ENCODE data around the gene CALML4.

Gene CALML4

GRCh38 chr15:68232937-68233336 is 27.8 kb upstream of the CALML4 start:
- Histone ChIP-seq H3K9me3 (ENCODE audit: severe bottlenecking) (no peaks in the 10 kb centered on the region), H3K36me3 (ENCODE audit: low read depth) (no peaks in the 10 kb centered on the region), H3K27me3 (ENCODE audit: insufficient read depth, poor library complexity, severe bottlenecking) (no peaks in the 10 kb centered on the region), H3K4me3 (ENCODE audit: severe bottlenecking) (no peak overlapping the region), H3K27ac (ENCODE audit: poor library complexity, severe bottlenecking) (no peak overlapping the region), H3K4me1 (ENCODE audit: insufficient read depth, poor library complexity, severe bottlenecking) (no peaks in the 10 kb centered on the region)
- no peak for DNase-seq (ENCODE audit: low spot score)
- no peak for ATAC-seq (ENCODE audit: low read depth)
- TF ChIP-seq CTCF (IDR thresholded peaks at IDR 0.05; ENCODE audit: poor library complexity, severe bottlenecking): no peak

- no peaks in the 10 kb centered on the region for H3K9me3 ChIP-seq (ENCODE audit: severe bottlenecking)
- peak; percentile 33 for DNase-seq (ENCODE audit: low spot score)
- H3K4me3 ChIP-seq (ENCODE audit: severe bottlenecking): no peak overlapping the region
- no peak for TF ChIP-seq CTCF (IDR thresholded peaks at IDR 0.05; ENCODE audit: poor library complexity, severe bottlenecking)
- no peak overlapping the region for H3K27ac ChIP-seq (ENCODE audit: poor library complexity, severe bottlenecking)
- H3K36me3 ChIP-seq (ENCODE audit: low read depth): no peaks in the 10 kb centered on the region
- H3K27me3 ChIP-seq (ENCODE audit: insufficient read depth, poor library complexity, severe bottlenecking): no peaks in the 10 kb centered on the region
- H3K4me1 ChIP-seq (ENCODE audit: insufficient read depth, poor library complexity, severe bottlenecking): no peaks in the 10 kb centered on the region
- ATAC-seq (ENCODE audit: low read depth): no peak
Measured at GRCh38 chr15:68232449-68232848, 27.3 kb upstream of the CALML4 start.

- Histone ChIP-seq H3K27me3 (ENCODE audit: insufficient read depth, poor library complexity, severe bottlenecking) (no peaks in the 10 kb centered on the region), H3K9me3 (ENCODE audit: severe bottlenecking) (no peaks in the 10 kb centered on the region), H3K4me1 (ENCODE audit: insufficient read depth, poor library complexity, severe bottlenecking) (no peaks in the 10 kb centered on the region), H3K4me3 (ENCODE audit: severe bottlenecking) (no peak overlapping the region), H3K27ac (ENCODE audit: poor library complexity, severe bottlenecking) (no peak overlapping the region), H3K36me3 (ENCODE audit: low read depth) (no peaks in the 10 kb centered on the region)
- peak; percentile 41 for DNase-seq (ENCODE audit: low spot score)
- no peak for TF ChIP-seq CTCF (IDR thresholded peaks at IDR 0.05; ENCODE audit: poor library complexity, severe bottlenecking)
- no peak for ATAC-seq (ENCODE audit: low read depth)
Measured at GRCh38 chr15:68231102-68231818, 26.1 kb upstream of the CALML4 start.

GRCh38 chr15:68230157-68231100 is 25.3 kb upstream of the CALML4 start:
- Histone ChIP-seq H3K27ac (ENCODE audit: poor library complexity, severe bottlenecking) (no peak overlapping the region), H3K36me3 (ENCODE audit: low read depth) (no peaks in the 10 kb centered on the region), H3K27me3 (ENCODE audit: insufficient read depth, poor library complexity, severe bottlenecking) (no peaks in the 10 kb centered on the region), H3K9me3 (ENCODE audit: severe bottlenecking) (no peaks in the 10 kb centered on the region), H3K4me3 (ENCODE audit: severe bottlenecking) (peak overlapping the region; percentile 80), H3K4me1 (ENCODE audit: insufficient read depth, poor library complexity, severe bottlenecking) (no peaks in the 10 kb centered on the region)
- no peak for TF ChIP-seq CTCF (IDR thresholded peaks at IDR 0.05; ENCODE audit: poor library complexity, severe bottlenecking)
- DNase-seq (ENCODE audit: low spot score) (no peak), ATAC-seq (ENCODE audit: low read depth) (no peak)

Data from RWPE2 (cell line).